Gastrocnemius medialis (tissue), 4 donors: ENCODE measurements around the gene LMF2. TPM values are rescaled to one million over a fixed set of nuclear protein-coding genes. Genes with fewer than 3 reads are reported as not detected.

ENCODE experiments used
- ATAC-seq, 2 donors: fragments of 150-250 bp; one replicate each; pipeline ENCODE4 v1.9.1; 2016
- DNase-seq, 2 donors: peaks; one replicate each; pipeline ENCODE4 v3.0.0-alpha.2; 2019
- H3K27ac ChIP-seq, 4 donors: fragments of 200-600 bp; sonication (generic); 1 replicate in 1 of 4; 2 replicates in 3 of 4; pipeline ENCODE4 v1.5.1; 2016 to 2018; ENCODE audit warnings: mild to moderate bottlenecking in 2 of 4, moderate library complexity in 1 of 4
- H3K27me3 ChIP-seq, 3 donors: fragments of 200-600 bp; sonication (generic) in 2 of 3; 1 replicate in 1 of 3; 2 replicates in 2 of 3; pipeline versions ENCODE4 v1.5.1 to v1.6.0; 2016 to 2019; ENCODE audit warnings: mild to moderate bottlenecking in 1 of 3, moderate library complexity in 1 of 3
- H3K36me3 ChIP-seq, 2 donors: fragments of 200-600 bp; sonication (generic) in 1 of 2; one replicate each; pipeline ENCODE4 v1.5.1; 2017 to 2018
- H3K4me1 ChIP-seq, 2 donors: fragments of 200-600 bp; sonication (generic) in 1 of 2; one replicate each; pipeline ENCODE4 v1.5.1; 2016 to 2017; ENCODE audit warnings: mild to moderate bottlenecking in 2 of 2
- H3K4me3 ChIP-seq, 4 donors: fragments of 200-600 bp; sonication (generic) in 3 of 4; 1 replicate in 1 of 4; 2 replicates in 3 of 4; pipeline ENCODE4 v1.5.1; 2016 to 2019; ENCODE audit warnings: mild to moderate bottlenecking in 2 of 4
- H3K9me3 ChIP-seq, 3 donors: fragments of 200-600 bp; sonication (generic) in 2 of 3; 1 replicate in 1 of 3; 2 replicates in 2 of 3; pipeline ENCODE4 v1.5.1; 2016 to 2019
- CTCF ChIP-seq, 5 experiments: fragments of 450-650 bp in 3 of 5; fragments of 200-600 bp in 2 of 5; sonication (generic) in 2 of 5; IDR thresholded peaks in 4 of 5; conservative IDR thresholded peaks in 1 of 5; 1 replicate in 4 of 5; 2 replicates in 1 of 5; pipeline ENCODE4 v1.5.1; 2016 to 2019; ENCODE audit warnings: antibody characterized with exemption in 5 of 5, mild to moderate bottlenecking in 3 of 5, moderate library complexity in 3 of 5
- POLR2A ChIP-seq, 2 donors: fragments of 450-650 bp; IDR thresholded peaks; one replicate each; pipeline ENCODE4 v1.6.1; 2017; ENCODE audit warnings: antibody characterized with exemption in 2 of 2, mild to moderate bottlenecking in 2 of 2, moderate library complexity in 2 of 2
- in situ Hi-C, 4 donors: fragments of 200-750 bp; cut with MboI; loops; one replicate each; pipeline versions ENCODE4 v1.15.0 to v1.8.0; 2017; ENCODE audit warnings: low sequenced_read_pairs in 4 of 4
- intact Hi-C: fragments of 100-400 bp; cut with DNase I; formaldehyde crosslinking; loops from one replicate; pipeline ENCODE4 v1.15.1; 2023; ENCODE audit warnings: low total_unique reads
- total RNA-seq, 4 donors: library from RNA; depleted of rRNA; stranded (reverse); fragments of >200 nt; gene quantifications; one replicate each; pipeline versions ENCODE4 v1.1.0 to v1.2.3, GENCODE V29; 2016

LMF2 gene
- total RNA-seq, 4 donors from 2014 or later: 19.7 to 39.4 (median 26.9) TPM

GRCh38 chr22:50529416-50529896 is 22.0 kb upstream of the LMF2 start:
- TF ChIP-seq POLR2A (IDR thresholded peaks at IDR 0.05) (no peak), CTCF (IDR thresholded peaks at IDR 0.05 in 4 of 5, conservative IDR thresholded peaks at IDR 0.05 in 1 of 5) (no peak)
- peaks cover 18 to 25% of the 10 kb centered on the region in 2 donors for H3K4me1 ChIP-seq
- peaks cover 41 to 50% (median 48%) of the 10 kb centered on the region in 3 donors for H3K27me3 ChIP-seq
- in situ Hi-C loops: no loop called here
- no peaks in the 10 kb centered on the region for H3K9me3 ChIP-seq
- intact Hi-C loops: loop anchor here (5.0 kb wide), 1 partner anchor 98 kb away; the partner anchor contains the start of gene ARSA
- H3K27ac ChIP-seq: peak overlapping the region; percentile 79 to 86 (median 82)
- no peaks in the 10 kb centered on the region for H3K36me3 ChIP-seq
- ATAC-seq (no peak), DNase-seq (no peak)
- H3K4me3 ChIP-seq: peak overlapping the region; percentile 54 to 70 (median 58)

GRCh38 chr22:50528682-50529415 is 21.3 kb upstream of the LMF2 start:
- Histone ChIP-seq H3K36me3 (peaks cover 0 to under 1% of the 10 kb centered on the region in 2 donors), H3K27ac (peak overlapping the region; percentile 79 to 86 (median 82)), H3K4me1 (peaks cover 20 to 30% of the 10 kb centered on the region in 2 donors), H3K9me3 (no peaks in the 10 kb centered on the region), H3K27me3 (peaks cover 35 to 49% (median 42%) of the 10 kb centered on the region in 3 donors), H3K4me3 (peak overlapping the region; percentile 54 to 70 (median 58))
- in situ Hi-C loops (no loop called here), intact Hi-C loops (loop anchor here (5.0 kb wide), 1 partner anchor 98 kb away; the partner anchor contains the start of gene ARSA)
- ATAC-seq (no peak), DNase-seq (no peak)
- TF ChIP-seq POLR2A (IDR thresholded peaks at IDR 0.05): no peak
- TF ChIP-seq CTCF (IDR thresholded peaks at IDR 0.05 in 4 of 5, conservative IDR thresholded peaks at IDR 0.05 in 1 of 5): no peak

DNA sequence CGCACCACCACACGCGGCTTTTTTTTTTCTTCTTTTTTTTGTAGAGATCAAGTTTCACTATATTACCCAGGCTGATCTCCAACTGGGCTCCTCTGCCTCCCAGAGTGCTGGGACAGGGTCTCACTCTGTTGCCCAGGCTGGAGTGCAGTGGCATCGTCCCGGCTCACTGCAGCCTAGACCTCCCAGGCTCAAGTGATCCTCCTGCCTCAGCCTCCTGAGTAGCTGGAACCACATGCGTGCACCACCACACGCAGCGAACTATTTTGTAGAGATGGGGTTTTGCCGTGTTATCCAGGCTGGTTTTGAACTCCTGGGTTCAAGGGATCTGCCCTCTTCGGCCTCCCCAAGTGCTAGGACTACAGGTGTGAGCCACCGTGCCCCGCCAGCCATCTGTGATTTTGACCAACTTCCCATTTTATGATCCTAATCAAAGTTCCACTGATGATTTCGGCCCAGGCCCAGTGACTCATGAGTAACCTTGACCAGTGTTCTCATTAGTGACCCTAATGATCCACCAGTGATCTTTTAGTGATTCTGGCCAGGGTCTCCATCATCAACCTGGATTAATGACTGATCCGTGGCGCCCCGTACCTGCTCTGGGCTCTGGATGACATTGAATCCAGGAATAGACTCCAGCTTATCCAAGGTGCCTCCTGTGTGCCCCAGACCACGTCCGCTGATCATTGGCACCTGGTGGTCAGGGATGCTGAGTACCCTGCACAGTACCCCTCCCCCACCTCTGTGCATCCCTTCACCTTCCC is 20.6 kb upstream of the LMF2 start:
- H3K27ac ChIP-seq: peak overlapping the region in 2 of 4 donors; percentile 8 to 79
- peaks cover 20 to 30% of the 10 kb centered on the region in 2 donors for H3K4me1 ChIP-seq
- TF ChIP-seq CTCF (IDR thresholded peaks at IDR 0.05 in 4 of 5, conservative IDR thresholded peaks at IDR 0.05 in 1 of 5) (no peak), POLR2A (IDR thresholded peaks at IDR 0.05) (no peak)
- H3K9me3 ChIP-seq: no peaks in the 10 kb centered on the region
- in situ Hi-C loops (no loop called here), intact Hi-C loops (loop anchor here (5.0 kb wide), 1 partner anchor 99 kb away; the partner anchor contains the start of gene ARSA)
- ATAC-seq (no peak), DNase-seq (no peak)
- H3K27me3 ChIP-seq: peaks cover 29 to 42% (median 41%) of the 10 kb centered on the region in 3 donors
- no peak overlapping the region for H3K4me3 ChIP-seq
- peaks cover 0 to 8% of the 10 kb centered on the region in 2 donors for H3K36me3 ChIP-seq

DNA sequence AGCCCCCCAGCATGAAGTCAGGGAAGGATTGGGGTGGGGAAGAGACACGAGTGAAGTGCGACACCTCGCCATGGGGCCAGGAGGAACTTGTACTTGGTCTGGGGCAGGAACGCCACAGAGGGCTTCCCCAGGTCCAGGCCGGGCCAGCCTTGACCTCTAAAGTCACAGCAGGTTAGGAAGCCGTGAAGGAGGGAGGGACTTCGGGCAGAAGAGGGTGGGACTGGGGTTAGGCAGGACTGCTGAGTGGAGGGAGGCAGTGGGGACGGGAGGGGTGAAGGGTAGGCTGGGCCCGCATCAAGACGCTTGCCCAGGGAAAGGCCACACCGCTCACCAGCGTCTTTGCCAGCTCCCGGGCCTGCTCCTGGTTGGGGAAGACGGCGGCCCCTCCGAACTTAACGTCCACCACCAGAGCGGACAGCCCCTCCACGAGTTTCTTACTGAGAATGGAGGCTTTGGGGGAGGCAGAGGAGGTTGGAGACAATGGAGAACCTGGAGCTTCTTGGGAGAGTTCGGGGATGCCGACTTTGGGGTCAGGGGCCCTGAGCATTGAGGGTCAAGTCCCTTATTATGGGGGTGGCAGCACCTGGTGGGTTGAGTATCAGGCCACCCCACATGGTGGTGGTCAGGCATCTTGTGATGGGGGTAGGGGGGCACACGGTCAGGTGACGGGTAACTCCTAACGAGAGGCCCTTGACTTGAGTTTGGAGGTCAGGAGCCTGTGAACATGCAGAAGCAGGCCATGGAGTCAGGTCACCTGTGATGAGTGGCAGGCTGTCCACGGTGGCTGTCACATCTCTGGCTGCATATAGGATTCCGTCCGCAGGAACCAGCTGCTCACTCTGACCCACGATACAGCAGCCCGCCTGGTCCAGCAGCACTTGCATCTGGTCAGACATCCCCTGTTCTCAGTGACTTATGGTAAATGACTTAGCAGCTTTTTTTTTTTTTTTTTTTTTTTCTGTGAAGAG is 19.6 kb upstream of the LMF2 start:
- ATAC-seq: no peak
- Histone ChIP-seq H3K4me3 (peak overlapping the region; percentile 68 to 91 (median 83)), H3K4me1 (peaks cover 15 to 26% of the 10 kb centered on the region in 2 donors), H3K27me3 (peaks cover 23 to 36% (median 34%) of the 10 kb centered on the region in 3 donors), H3K36me3 (peaks cover 0 to 18% of the 10 kb centered on the region in 2 donors), H3K9me3 (no peaks in the 10 kb centered on the region), H3K27ac (peak overlapping the region; percentile 84 to 92 (median 88))
- intact Hi-C loops: loop anchor here (5.0 kb wide), 1 partner anchor 100 kb away; the partner anchor contains the start of gene ARSA
- no peak for TF ChIP-seq CTCF (IDR thresholded peaks at IDR 0.05 in 4 of 5, conservative IDR thresholded peaks at IDR 0.05 in 1 of 5)
- no peak for TF ChIP-seq POLR2A (IDR thresholded peaks at IDR 0.05)
- DNase-seq: peak in 1 of 2 donors; percentile 45
- in situ Hi-C loops: no loop called here
